ENCODE results near the gene MBD5.
A peak's percentile ranks its signal among the peaks of the same experiment; 100 is the strongest.
"Not testable (repeated sequence)": the region's sequence is repeated elsewhere in the genome, so short reads cannot be mapped to it uniquely, and the experiment has no call there.

Gene MBD5

GRCh38 chr2:148525130-148525529 is 504.2 kb downstream of the MBD5 start:
- DNase-seq (ENCODE audit: low spot score) = no peak

- no peak for DNase-seq (ENCODE audit: low spot score)
Measured at GRCh38 chr2:148526509-148527346, 505.8 kb downstream of the MBD5 start.

GRCh38 chr2:148527488-148528340 is 506.8 kb downstream of the MBD5 start:
- DNase-seq (ENCODE audit: low spot score) = no peak

DNA sequence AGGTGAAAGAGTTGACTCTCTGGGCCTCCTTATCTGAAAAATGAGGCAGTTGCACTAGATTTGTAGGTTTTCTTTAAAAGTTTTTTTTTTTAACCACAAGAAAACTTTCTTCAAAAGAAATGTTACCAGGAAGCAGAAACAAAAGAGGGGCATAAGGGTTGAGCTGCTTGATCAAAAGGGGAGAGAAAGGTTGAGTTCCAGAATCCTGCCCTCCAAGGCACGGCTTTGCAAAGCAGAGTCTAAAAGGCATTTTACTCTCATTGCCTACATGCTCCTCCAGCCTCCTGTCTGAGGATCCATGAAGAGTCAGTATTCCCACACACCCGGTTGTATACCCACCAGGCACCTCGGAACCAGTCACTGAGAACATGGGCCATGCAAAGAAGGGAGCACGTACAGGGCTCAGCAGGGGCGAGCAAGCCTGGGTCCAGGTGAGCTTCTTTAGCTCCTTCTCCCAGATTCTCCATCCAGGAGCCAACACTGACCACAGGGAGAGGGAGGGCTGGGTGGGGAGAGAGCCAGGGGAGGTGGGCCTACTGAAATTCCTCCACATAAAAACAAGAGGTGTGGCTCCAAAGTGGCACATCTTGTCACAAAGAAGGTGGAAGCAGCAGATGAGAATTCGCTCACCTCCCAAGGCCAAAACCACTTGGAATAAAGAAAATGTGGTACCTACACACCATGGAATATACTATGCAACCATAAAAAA is 507.6 kb downstream of the MBD5 start:
- no peak for DNase-seq (ENCODE audit: low spot score)

DNA sequence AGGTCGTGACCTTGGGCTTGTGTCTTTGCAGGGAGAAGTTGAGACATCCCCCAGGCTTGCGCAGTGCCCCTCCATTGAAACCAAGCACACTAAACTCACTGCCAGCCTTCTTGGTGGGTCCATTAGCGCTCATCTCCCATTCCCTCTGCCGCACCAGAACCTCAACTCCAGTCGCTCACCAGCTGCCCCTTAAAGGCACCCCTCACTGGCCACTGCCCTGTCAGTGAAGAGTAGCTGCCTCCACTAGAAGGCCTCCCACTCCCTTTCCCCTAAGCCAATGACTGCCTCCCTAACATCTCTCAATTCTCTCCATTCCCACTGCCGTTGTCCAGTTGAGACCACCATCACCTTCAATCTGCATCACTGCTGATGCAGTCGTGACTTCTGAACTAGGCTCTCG is 508.9 kb downstream of the MBD5 start:
- DNase-seq (ENCODE audit: low spot score) = no peak

DNA sequence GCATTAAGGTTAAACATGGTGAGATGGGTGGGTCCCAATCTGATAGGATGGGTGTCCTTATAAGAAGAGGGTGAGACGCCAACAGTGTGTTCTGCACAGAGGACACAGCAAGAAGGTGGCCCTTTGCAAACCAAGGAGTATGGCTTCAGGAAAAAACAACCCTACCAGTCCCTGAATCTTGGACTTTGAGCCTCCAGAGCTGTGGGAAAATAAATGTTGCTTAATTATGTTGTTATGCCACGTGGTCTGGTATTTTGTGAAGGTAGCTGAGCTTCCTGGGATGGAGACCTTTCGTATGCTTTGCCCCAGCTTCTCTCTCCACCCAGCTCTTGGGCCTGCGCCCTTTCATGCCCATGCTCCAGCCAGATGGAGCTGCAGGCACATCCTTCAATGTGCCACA is 509.5 kb downstream of the MBD5 start:
- no peak for DNase-seq (ENCODE audit: low spot score)

- DNase-seq (ENCODE audit: low spot score) = no peak
Measured at GRCh38 chr2:148531235-148531634, 510.3 kb downstream of the MBD5 start.

GRCh38 chr2:148531669-148532428 is 511.0 kb downstream of the MBD5 start:
- no peak for DNase-seq (ENCODE audit: low spot score)

DNA sequence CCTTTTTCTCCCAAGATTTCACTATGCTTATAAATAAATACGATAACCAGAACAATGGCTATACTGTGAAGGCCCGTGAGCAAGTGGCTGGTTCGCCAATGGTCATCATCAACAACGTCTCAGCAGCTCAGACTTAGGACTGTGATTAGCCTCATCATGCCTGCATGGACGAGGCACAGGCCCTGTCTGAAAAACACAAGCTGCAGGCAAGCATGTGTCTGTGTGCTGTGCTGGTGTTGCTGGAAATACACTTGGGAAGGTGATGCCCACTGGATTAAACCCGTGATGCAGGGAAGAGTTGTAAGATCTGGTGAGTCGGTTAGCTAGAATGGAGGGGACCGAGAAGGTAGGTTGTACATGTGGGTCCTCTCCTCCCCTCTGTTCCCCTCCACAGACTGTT is 512.1 kb downstream of the MBD5 start:
- DNase-seq (ENCODE audit: low spot score) = no peak

DNA sequence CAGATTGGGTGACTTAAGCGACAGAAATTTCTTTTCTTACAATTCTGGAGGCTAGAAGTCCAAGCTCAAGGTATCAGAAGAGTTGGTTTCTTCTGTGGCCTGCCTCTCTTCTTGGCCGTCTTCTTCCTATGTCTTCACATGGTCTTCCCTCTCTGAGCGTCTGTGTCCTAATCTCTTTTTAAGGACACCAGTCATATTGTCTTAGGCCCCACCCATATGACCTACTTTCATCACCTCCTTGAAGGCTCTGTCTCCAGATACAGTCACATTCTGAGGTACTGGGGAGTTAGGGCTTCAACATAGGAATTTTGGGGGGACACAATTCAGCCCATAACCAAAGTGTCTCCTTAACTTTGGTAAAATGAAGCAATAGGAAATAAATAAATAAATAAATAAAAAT is 512.8 kb downstream of the MBD5 start:
- DNase-seq (ENCODE audit: low spot score) = no peak

DNA sequence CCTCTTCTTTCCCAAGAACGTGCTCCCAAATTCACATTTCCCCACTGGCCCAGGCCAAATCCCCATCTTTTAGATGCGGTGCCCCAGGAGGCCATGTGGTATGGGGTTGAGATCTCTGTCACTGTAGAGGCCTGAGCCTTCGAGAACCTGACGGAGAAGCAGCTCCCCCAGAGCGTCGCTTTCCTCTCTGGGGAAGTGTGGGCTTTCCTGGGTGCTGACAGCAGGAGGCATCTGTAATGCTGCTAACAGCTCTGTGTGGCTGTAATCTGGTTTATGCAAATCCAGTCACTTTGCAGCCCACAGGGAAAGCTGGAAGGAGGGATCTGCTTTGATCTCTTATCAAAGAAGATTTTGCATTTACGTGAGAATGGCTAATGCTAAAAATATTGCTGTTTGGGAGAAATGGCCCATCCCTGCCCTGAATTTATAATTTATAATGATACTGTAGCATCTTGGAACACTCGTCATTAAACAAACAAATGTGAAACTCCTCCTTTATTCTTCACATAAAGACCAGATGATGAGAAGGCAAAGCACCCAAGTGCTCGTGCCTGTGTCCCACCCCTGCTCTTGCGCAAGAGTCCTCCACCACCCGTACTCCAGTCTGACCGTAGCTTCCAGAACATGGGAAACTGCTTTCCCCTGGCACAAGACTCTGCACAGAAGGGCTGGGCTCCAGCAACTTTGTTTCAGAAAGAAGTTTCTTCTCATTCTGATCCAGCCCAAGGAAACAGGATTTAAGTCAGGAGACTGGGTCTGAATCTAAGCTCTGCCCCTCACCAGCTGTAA is 513.7 kb downstream of the MBD5 start:
- DNase-seq (ENCODE audit: low spot score) = peak; percentile 34

DNA sequence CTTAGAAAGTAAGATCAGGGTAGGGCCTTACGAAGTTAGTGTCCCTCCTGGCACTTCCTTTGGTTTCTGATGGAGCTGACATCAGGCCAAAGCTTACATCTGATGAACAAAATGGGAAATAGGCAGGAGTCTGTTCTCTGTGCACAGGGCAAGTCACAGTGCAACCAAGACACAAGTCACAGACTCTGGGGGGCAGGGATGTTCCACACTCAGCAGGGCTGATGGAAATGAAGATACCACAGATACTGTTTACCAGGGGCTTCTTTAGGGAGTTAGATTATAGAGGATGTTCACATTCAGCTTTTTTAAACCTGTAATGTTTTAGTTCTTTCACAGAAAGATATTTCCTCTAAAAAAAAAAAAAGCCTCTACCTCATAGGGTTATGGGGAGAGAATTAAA is 517.5 kb downstream of the MBD5 start:
- no peak for DNase-seq (ENCODE audit: low spot score)

DNA sequence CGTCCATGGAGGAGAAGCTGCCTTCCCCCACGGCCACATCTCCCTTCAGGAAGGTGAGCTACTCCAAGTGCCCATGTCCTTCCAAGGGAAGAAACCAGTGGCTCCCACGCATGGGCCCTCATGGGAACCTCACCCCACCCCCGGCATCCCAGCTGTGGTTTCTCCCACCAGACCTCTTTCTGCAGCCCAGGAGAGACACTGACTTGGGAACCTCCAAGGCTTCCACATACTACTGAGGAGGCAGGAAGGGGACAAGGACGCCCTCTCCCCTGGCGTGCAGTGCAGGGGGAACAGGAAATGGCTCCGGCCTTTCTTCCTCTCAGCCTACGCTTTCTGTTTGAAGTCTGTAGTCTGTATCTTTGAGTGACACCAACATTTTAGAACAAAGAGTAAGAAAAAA is 519.1 kb downstream of the MBD5 start:
- no peak for DNase-seq (ENCODE audit: low spot score)

DNA sequence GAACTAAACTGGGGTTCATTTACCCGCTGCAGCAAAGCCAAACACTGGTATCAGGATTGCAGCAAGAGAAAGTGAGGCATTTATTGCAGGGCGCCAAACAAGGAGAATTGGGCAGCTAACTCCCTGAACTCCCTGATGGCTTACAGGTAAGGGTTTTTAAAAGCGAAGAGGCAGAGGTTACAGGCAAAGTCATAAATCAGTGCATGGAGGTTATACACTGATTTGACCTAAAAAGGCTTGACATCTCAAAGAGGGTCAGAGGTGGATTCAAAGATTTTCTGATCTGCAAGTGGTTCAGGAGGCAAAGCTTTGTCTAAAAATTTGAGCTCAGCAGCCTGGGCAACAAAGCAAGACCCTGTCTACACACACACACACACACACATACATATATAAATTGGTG is 520.9 kb downstream of the MBD5 start:
- no peak for DNase-seq (ENCODE audit: low spot score)

- no peak for DNase-seq (ENCODE audit: low spot score)
Measured at GRCh38 chr2:148542614-148543013, 521.7 kb downstream of the MBD5 start.

- DNase-seq (ENCODE audit: low spot score) = not testable (repeated sequence)
Measured at GRCh38 chr2:148543088-148543540, 522.2 kb downstream of the MBD5 start.

GRCh38 chr2:148545390-148546256 is 524.7 kb downstream of the MBD5 start:
- DNase-seq (ENCODE audit: low spot score) = no peak

GRCh38 chr2:148546270-148546669 is 525.4 kb downstream of the MBD5 start:
- no peak for DNase-seq (ENCODE audit: low spot score)

DNA sequence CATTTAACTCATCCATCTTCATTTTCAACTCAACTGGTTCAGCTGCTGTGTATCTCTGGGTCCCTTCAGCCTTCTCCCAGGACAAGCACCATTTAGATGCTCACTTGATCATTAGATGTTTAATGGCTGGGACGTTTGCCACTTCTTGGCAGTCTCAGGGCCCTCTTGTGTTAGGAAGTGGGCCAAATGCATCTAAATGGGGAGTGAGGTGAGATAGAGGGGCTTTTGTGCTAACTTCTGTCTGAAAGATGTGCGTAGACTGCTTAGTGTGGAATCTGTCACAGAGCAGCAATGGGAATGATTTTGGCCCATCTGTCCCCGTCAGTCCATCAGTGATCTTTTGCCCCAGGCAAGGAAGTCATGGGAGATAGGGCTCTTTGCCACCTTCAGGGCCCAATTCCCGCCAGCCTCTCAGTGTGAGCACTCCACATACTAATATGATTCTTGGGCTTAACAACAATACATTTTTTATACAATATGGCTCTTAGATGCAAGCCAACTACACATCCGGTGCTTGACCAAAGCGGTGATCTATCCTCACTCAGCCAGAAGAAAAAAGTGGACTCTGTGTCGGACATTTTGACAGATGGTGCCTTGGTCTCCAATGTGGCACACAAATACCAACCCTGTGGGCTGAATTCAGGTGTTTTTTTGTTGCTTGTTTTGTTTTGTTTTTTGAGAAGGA is 528.0 kb downstream of the MBD5 start:
- no peak for DNase-seq (ENCODE audit: low spot score)

Measured in AG20443 (cell line).